ENCODE measurements around the gene STK26. TPM values are rescaled to one million over a fixed set of nuclear protein-coding genes. Genes with fewer than 3 reads are reported as not detected.

Gene STK26
- total RNA-seq, 1 experiment from 2014 or later = 30.5 TPM

DNA sequence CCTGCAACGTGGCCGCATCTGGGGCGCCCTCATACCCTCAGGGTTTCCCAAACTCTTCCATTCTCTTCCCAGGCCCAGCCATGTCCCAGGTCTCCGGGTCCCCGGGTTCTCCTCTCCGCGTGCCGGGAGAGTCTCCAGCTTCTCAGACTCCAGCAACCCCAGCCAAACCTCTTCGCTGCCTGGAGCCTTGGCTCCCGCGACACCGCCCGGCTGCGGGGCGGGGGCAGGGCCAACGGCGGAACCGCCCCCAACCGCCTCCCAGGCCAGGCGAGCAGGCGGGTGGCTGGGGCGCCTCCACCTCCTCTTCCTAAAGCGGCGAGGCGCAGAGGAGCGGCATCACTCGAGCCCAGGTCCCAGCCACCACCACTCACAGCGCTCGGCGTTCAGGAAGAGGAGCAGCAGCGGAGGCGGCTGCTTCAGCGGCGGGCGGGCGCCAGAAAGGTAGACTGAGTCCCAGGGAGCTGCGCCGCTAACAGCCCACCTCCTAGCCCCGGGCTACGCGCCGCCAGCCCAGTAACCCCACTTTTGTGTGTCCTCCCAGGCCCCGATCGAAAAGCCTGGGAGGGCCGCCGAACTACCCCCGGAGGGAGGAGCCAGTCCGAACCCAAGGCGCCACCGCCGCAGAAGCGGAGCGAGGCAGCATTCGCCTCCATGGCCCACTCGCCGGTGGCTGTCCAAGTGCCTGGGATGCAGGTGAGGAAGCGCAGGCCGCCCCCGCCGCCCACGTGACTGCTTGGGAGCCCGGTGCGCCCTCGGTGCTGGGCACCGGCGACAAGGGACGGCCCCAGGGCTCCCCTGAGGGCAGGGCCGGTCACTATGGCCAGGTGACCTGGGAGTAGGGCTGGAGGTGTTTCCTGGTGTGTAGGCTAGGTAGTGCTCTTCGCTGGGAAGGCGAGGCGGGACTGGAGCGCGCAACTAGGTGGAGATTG is at the start of gene STK26 (continued):
- TF ChIP-seq, protein P1, sequence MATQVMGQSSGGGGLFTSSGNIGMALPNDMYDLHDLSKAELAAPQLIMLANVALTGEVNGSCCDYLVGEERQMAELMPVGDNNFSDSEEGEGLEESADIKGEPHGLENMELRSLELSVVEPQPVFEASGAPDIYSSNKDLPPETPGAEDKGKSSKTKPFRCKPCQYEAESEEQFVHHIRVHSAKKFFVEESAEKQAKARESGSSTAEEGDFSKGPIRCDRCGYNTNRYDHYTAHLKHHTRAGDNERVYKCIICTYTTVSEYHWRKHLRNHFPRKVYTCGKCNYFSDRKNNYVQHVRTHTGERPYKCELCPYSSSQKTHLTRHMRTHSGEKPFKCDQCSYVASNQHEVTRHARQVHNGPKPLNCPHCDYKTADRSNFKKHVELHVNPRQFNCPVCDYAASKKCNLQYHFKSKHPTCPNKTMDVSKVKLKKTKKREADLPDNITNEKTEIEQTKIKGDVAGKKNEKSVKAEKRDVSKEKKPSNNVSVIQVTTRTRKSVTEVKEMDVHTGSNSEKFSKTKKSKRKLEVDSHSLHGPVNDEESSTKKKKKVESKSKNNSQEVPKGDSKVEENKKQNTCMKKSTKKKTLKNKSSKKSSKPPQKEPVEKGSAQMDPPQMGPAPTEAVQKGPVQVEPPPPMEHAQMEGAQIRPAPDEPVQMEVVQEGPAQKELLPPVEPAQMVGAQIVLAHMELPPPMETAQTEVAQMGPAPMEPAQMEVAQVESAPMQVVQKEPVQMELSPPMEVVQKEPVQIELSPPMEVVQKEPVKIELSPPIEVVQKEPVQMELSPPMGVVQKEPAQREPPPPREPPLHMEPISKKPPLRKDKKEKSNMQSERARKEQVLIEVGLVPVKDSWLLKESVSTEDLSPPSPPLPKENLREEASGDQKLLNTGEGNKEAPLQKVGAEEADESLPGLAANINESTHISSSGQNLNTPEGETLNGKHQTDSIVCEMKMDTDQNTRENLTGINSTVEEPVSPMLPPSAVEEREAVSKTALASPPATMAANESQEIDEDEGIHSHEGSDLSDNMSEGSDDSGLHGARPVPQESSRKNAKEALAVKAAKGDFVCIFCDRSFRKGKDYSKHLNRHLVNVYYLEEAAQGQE (IDR thresholded peaks at IDR 0.05; ENCODE audit: low read depth) = no peak

DNA sequence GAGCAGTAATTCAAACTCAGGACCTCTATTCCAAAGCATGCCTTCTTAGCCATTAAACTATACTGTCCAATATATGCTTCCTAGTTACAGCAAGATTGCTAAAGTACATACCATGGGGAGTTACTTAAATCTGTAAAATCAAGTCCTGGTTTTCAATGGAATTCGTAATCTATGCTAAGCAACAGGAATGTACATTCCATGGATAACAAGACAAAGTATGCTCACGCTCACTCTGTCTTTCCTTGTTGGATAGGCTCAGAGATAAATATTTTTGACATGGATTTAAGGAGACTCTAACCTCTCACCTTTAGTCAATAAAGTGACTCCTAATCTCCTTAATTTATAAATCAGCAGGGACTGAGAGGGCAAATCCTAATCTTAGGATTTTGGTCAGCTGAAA is 47.3 kb upstream of the STK26 start:
- H3K27me3 ChIP-seq (ENCODE audit: insufficient read depth, low read length) = no peaks in the 10 kb centered on the region
- H3K9me2 ChIP-seq (ENCODE audit: insufficient read depth) = no peaks in the 10 kb centered on the region
- no peaks in the 10 kb centered on the region for H3K9me3 ChIP-seq (ENCODE audit: control insufficient read depth in 1 of 2, insufficient read depth in 1 of 2, low read depth in 1 of 2, low read length in 2 of 2)
- H4K20me1 ChIP-seq (ENCODE audit: insufficient read depth) = no peaks in the 10 kb centered on the region
- H3K79me2 ChIP-seq (ENCODE audit: insufficient read depth, low read length) = no peaks in the 10 kb centered on the region
- H2AFZ ChIP-seq (ENCODE audit: low read depth, low read length, poor library complexity, severe bottlenecking) = no peak overlapping the region
- no peak overlapping the region for H3K9ac ChIP-seq (ENCODE audit: low read length)
- ChIA-PET RAD21 (ENCODE audit: low non-redundant PET in 1 of 2, low total read pairs in 2 of 2, uncharacterized antibody in 2 of 2, unreplicated experiment in 2 of 2) (no interaction called here), CTCF (no interaction called here), POLR2A (no interaction called here)
- H3K4me2 ChIP-seq (ENCODE audit: low read length) = no peak overlapping the region
- DNase-seq (ENCODE audit: low read depth, low spot score) = no peak
- intact Hi-C loops (cut with micrococcal nuclease) = no loop called here
- no TSS peak for BruUV-seq (replicated peaks)
- H3K27ac ChIP-seq (ENCODE audit: low read depth, low read length) = no peak overlapping the region
- TF ChIP-seq SP1 (IDR thresholded peaks at IDR 0.05; ENCODE audit: low read depth) (no peak), JUND (IDR thresholded peaks at IDR 0.05) (no peak), EGR1 (IDR thresholded peaks at IDR 0.05; ENCODE audit: low read depth) (no peak), SIN3A (IDR thresholded peaks at IDR 0.05; ENCODE audit: low read depth) (no peak), EZH2 (IDR thresholded peaks at IDR 0.05) (no peak), FOSL1 (IDR thresholded peaks at IDR 0.05; ENCODE audit: low read depth) (no peak), CBX3 (IDR thresholded peaks at IDR 0.05; ENCODE audit: low read depth) (no peak), ZFX (IDR thresholded peaks at IDR 0.05) (no peak), SRF (IDR thresholded peaks at IDR 0.05; ENCODE audit: low read depth) (no peak), YY1 (IDR thresholded peaks at IDR 0.05; ENCODE audit: extremely low read depth, insufficient replicate concordance, low read depth, low read length) (no peak)
- TF ChIP-seq, protein P1 (IDR thresholded peaks at IDR 0.05; ENCODE audit: low read depth) = no peak
- TF ChIP-seq, protein P2, sequence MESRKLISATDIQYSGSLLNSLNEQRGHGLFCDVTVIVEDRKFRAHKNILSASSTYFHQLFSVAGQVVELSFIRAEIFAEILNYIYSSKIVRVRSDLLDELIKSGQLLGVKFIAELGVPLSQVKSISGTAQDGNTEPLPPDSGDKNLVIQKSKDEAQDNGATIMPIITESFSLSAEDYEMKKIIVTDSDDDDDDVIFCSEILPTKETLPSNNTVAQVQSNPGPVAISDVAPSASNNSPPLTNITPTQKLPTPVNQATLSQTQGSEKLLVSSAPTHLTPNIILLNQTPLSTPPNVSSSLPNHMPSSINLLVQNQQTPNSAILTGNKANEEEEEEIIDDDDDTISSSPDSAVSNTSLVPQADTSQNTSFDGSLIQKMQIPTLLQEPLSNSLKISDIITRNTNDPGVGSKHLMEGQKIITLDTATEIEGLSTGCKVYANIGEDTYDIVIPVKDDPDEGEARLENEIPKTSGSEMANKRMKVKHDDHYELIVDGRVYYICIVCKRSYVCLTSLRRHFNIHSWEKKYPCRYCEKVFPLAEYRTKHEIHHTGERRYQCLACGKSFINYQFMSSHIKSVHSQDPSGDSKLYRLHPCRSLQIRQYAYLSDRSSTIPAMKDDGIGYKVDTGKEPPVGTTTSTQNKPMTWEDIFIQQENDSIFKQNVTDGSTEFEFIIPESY (IDR thresholded peaks at IDR 0.05; ENCODE audit: extremely low read depth, insufficient replicate concordance, low read length) = no peak
- TF ChIP-seq, protein P3, sequence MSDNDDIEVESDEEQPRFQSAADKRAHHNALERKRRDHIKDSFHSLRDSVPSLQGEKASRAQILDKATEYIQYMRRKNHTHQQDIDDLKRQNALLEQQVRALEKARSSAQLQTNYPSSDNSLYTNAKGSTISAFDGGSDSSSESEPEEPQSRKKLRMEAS (IDR thresholded peaks at IDR 0.05) = no peak
- no peaks in the 10 kb centered on the region for H3K4me1 ChIP-seq (ENCODE audit: control insufficient read depth in 1 of 2, insufficient read depth in 2 of 2, low read length in 2 of 2)
- H3K36me3 ChIP-seq (ENCODE audit: control insufficient read depth in 1 of 2, insufficient read depth in 2 of 2, low read length in 2 of 2) = no peaks in the 10 kb centered on the region
- no peak overlapping the region for H3K4me3 ChIP-seq (replicated peaks in 1 of 2; ENCODE audit: low read depth in 1 of 2, low read length in 2 of 2)
- no peak for ATAC-seq

Data from HCT116 (cell line).